Esophagus squamous epithelium (tissue), 4 donors: ENCODE data around the gene SESTD1.

Experiments used
- POLR2A ChIP-seq, 4 donors: fragments of 450-650 bp; IDR thresholded peaks; one replicate each; pipeline ENCODE4 v1.6.1; 2017; ENCODE audit warnings: antibody characterized with exemption in 4 of 4, mild to moderate bottlenecking in 4 of 4, moderate library complexity in 3 of 4
- TF ChIP-seq, protein P1 (sequence below), 6 experiments: fragments of 450-650 bp in 4 of 6; fragments of 200-600 bp in 2 of 6; sonication (generic) in 2 of 6; IDR thresholded peaks; one replicate each; pipeline ENCODE4 v1.5.1; 2016 to 2019; ENCODE audit warnings: antibody characterized with exemption in 6 of 6, mild to moderate bottlenecking in 4 of 6, moderate library complexity in 4 of 6

DNA sequence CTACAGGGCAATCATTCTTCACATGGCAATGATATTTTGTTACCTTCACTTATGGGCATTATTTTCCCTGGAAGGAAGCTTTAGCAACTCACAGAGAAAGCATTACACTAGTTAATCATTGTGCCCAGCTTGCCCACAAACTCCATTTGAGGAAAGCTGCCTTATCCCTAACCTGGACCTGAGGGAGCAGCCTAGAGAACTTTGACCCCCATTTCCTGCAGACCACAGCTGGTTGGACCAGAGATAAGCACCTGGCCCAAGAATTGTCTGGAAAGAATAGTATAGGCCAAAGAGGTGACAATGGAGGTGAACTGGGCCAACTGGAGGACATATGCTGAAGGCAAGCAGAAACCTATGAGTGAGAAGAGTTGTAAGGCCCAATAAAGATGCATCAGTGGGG is 48.4 kb upstream of the SESTD1 start:
- TF ChIP-seq, protein P1, sequence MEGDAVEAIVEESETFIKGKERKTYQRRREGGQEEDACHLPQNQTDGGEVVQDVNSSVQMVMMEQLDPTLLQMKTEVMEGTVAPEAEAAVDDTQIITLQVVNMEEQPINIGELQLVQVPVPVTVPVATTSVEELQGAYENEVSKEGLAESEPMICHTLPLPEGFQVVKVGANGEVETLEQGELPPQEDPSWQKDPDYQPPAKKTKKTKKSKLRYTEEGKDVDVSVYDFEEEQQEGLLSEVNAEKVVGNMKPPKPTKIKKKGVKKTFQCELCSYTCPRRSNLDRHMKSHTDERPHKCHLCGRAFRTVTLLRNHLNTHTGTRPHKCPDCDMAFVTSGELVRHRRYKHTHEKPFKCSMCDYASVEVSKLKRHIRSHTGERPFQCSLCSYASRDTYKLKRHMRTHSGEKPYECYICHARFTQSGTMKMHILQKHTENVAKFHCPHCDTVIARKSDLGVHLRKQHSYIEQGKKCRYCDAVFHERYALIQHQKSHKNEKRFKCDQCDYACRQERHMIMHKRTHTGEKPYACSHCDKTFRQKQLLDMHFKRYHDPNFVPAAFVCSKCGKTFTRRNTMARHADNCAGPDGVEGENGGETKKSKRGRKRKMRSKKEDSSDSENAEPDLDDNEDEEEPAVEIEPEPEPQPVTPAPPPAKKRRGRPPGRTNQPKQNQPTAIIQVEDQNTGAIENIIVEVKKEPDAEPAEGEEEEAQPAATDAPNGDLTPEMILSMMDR (IDR thresholded peaks at IDR 0.05), result no peak
- no peak for TF ChIP-seq POLR2A (IDR thresholded peaks at IDR 0.05)
